Activated CD8-positive, alpha-beta T cell treated with anti-CD3 and anti-CD28 coated beads for 36 hours (primary cell): ENCODE results near the gene PGBD2. TPM values are rescaled to one million over a fixed set of nuclear protein-coding genes. Genes with fewer than 3 reads are reported as not detected.
"Not testable (repeated sequence)": the region's sequence is repeated elsewhere in the genome, so short reads cannot be mapped to it uniquely, and the experiment has no call there.

Source experiments
- ATAC-seq: fragments of 200-7000 bp; cut with Tn5 transposase; one replicate; pipeline ENCODE4 v1.10.0; 2021; ENCODE audit warnings: mild to moderate bottlenecking, moderate library complexity
- CTCF ChIA-PET: fragments of 350-600 bp; sonication (Branson Sonifier 250); formaldehyde crosslinking; loops from one replicate; lab custom pipeline; 2021; ENCODE audit warnings: antibody characterized with exemption; lab: Charles Lee
- POLR2A ChIA-PET: fragments of 350-600 bp; sonication (Branson Sonifier 250); formaldehyde crosslinking; loops from one replicate; lab custom pipeline; 2021; ENCODE audit warnings: antibody characterized with exemption; lab: Charles Lee
- DNase-seq: peaks from one replicate; pipeline ENCODE4 v3.0.0-alpha.2; 2020
- H3K27ac Mint-ChIP-seq: one replicate; pipeline ENCODE4 v1.8.0; 2021; ENCODE audit warnings: mild to moderate bottlenecking, mixed read lengths
- H3K27me3 Mint-ChIP-seq: one replicate; pipeline ENCODE4 v1.8.0; 2021; ENCODE audit warnings: mixed read lengths
- H3K36me3 Mint-ChIP-seq: one replicate; pipeline ENCODE4 v1.8.0; 2021; ENCODE audit warnings: low read depth, mixed read lengths
- H3K4me1 Mint-ChIP-seq: one replicate; pipeline ENCODE4 v1.8.0; 2021; ENCODE audit warnings: low read depth, mixed read lengths
- H3K4me3 Mint-ChIP-seq: one replicate; pipeline ENCODE4 v1.8.0; 2021; ENCODE audit warnings: mild to moderate bottlenecking, moderate library complexity, mixed read lengths
- H3K9me3 Mint-ChIP-seq: one replicate; pipeline ENCODE4 v1.8.0; 2021; ENCODE audit warnings: mixed read lengths
- intact Hi-C: fragments of 100-400 bp; cut with micrococcal nuclease; formaldehyde crosslinking; loops from one replicate; pipeline ENCODE4 v1.10.0; 2022
- total RNA-seq, 2 experiments: library from RNA; stranded (reverse); gene quantifications; one replicate each; pipeline ENCODE4 v1.2.3, GENCODE V29; 2021
- TF ChIP-seq, protein P1 (sequence below): fragments of 200-600 bp; IDR thresholded peaks from one replicate; pipeline ENCODE4 v1.8.0; 2022; ENCODE audit warnings: antibody characterized with exemption, mild to moderate bottlenecking

The PGBD2 gene
- total RNA-seq, 2 experiments from 2014 or later = 3.2 to 3.4 TPM

DNA sequence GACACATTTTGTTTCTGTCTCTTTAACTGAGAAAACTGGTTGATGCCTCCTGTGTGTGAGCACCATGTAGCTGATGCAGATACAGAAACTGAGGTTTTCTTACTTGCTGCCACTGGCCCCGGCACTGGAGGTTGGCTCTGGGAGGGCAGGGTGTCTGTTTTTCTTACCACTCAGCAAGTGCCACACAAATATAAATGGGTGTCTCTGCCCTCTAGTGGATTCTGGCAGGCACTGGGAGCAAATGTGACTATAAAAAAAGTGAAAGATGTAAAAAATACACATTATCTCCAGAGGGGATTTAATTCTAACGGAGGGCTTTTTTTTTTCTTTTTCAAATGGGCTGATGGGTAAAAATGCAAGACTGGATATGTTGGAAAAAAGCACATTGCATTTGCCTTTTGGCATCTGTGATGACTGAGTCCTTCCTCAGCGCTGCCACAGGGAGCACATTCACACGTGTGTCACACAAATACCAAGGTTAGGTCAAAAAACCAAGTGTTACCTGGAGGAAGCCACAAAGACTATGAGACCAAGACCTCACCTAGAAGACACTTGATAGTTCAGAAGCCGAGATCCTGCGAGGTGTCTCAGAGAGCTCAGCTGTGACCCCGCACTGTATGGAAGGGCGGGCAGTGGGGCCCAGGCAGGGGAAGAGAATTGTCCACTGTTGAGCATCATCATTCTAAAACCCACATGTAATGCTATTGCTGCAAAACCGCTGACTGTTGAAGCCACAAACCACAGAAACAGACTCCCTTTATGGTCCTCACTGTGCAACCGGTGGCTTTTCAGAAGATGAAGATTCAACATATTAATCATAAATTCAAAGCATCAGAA, 18.9 kb downstream of the PGBD2 start:
- POLR2A ChIA-PET = no interaction called here
- TF ChIP-seq, protein P1, sequence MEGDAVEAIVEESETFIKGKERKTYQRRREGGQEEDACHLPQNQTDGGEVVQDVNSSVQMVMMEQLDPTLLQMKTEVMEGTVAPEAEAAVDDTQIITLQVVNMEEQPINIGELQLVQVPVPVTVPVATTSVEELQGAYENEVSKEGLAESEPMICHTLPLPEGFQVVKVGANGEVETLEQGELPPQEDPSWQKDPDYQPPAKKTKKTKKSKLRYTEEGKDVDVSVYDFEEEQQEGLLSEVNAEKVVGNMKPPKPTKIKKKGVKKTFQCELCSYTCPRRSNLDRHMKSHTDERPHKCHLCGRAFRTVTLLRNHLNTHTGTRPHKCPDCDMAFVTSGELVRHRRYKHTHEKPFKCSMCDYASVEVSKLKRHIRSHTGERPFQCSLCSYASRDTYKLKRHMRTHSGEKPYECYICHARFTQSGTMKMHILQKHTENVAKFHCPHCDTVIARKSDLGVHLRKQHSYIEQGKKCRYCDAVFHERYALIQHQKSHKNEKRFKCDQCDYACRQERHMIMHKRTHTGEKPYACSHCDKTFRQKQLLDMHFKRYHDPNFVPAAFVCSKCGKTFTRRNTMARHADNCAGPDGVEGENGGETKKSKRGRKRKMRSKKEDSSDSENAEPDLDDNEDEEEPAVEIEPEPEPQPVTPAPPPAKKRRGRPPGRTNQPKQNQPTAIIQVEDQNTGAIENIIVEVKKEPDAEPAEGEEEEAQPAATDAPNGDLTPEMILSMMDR = peak; percentile 84
- DNase-seq (peak; percentile 77), ATAC-seq (peak; percentile 97)
- Mint-ChIP-seq H3K4me1 (peaks cover 24% of the 10 kb centered on the region), H3K4me3 (peak overlapping the region; percentile 6), H3K27me3 (no peaks in the 10 kb centered on the region), H3K36me3 (peaks cover 3% of the 10 kb centered on the region), H3K9me3 (no peaks in the 10 kb centered on the region), H3K27ac (peak overlapping the region; percentile 11)
- intact Hi-C loops = no loop called here
- CTCF ChIA-PET = interaction anchor here (0.7 to 2.0 kb wide), 6 partner anchors 15 to 99 kb away, joined by 3 to 6 read pairs (median 3); partner anchors contain the start of genes PGBD2 and SH3BP5L

GRCh38 chr1:248925859-248926258, 19.8 kb downstream of the PGBD2 start:
- H3K4me1 Mint-ChIP-seq = peaks cover 24% of the 10 kb centered on the region
- DNase-seq, H3K9me3 Mint-ChIP-seq, H3K4me3 Mint-ChIP-seq, intact Hi-C loops, ATAC-seq, H3K36me3 Mint-ChIP-seq, H3K27me3 Mint-ChIP-seq, H3K27ac Mint-ChIP-seq: not testable (repeated sequence)
- ChIA-PET POLR2A (interaction anchor here (0.7 to 1.2 kb wide), 2 partner anchors 70 to 88 kb away, joined by 3 read pairs; partner anchors contain the start of gene ZNF672), CTCF (interaction anchor here (1.0 to 2.0 kb wide), 4 partner anchors 15 to 100 kb away, joined by 3 to 6 read pairs (median 4); partner anchors contain the start of genes PGBD2 and SH3BP5L)

DNA sequence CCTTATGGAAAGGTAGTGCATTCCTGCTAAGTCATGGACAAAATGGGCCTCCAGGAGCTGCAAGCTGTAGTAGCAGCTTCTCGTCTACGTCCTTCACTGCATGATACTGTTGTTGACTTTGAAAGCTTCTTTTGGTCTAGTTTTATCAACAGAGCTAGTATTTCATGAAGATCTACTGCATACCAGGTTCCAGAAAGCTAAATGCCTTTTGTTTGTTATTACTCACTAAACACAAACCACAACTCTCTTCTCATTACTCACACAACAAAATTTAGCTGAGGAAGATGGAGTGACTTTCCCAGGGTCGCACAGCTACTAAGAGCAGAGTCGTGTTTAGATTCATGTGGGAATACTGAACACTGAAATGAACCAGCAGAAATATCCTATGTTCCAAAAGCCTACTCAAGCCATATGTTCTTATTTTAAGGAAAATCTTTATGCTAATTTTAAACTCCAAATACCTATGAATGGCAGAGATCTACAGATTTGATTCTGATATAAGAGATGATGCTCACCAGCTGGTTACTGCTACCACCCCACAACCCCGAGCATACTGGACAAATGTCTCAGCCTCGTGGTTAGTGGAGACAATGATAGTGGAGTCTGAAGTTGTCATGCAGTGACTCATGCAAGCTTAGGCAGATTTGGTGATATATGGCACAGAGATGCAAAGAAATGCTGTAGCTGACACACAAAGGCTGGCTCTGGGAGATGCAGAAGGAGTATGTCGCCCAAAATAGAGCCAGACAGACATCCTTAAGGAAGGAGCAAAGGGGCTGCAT, 20.6 kb downstream of the PGBD2 start:
- Mint-ChIP-seq H3K36me3 (peaks cover 2% of the 10 kb centered on the region), H3K27ac (no peak overlapping the region), H3K27me3 (no peaks in the 10 kb centered on the region), H3K4me1 (peaks cover 24% of the 10 kb centered on the region), H3K4me3 (no peak overlapping the region), H3K9me3 (no peaks in the 10 kb centered on the region)
- peak; percentile 26 for DNase-seq
- TF ChIP-seq, protein P1 = no peak
- POLR2A ChIA-PET = interaction anchor here (0.7 to 1.2 kb wide), 2 partner anchors 70 to 89 kb away, joined by 3 read pairs; partner anchors contain the start of gene ZNF672
- ATAC-seq = no peak
- CTCF ChIA-PET = interaction anchor here (1.0 to 2.0 kb wide), 4 partner anchors 16 to 100 kb away, joined by 3 to 6 read pairs (median 4); partner anchors contain the start of genes PGBD2 and SH3BP5L
- intact Hi-C loops = no loop called here

DNA sequence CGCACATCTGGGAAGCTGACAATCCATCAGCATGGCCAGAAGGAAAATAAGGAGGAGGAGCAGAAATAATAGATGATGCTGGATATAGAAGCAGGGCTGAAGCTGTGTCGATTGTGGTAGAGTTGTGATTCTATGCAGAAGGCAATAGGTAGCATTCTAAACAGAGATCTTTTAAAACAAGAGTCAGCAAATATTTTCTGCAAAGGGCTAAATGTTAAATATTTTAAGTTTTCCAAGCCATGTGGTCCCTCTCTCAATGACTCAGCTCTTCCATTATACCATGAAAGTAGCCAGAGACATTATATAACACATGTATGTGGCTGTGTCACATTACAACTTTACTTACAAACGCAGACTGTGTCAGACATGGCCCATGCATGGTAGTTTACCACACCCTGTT, 21.2 kb downstream of the PGBD2 start:
- H3K27ac Mint-ChIP-seq, DNase-seq, ATAC-seq, POLR2A ChIA-PET, H3K9me3 Mint-ChIP-seq, H3K27me3 Mint-ChIP-seq, H3K36me3 Mint-ChIP-seq, H3K4me3 Mint-ChIP-seq, intact Hi-C loops: not testable (repeated sequence)
- H3K4me1 Mint-ChIP-seq = peaks cover 24% of the 10 kb centered on the region
- CTCF ChIA-PET = interaction anchor here (2.0 kb wide), 1 partner anchor 101 kb away, joined by 6 read pairs; the partner anchor contains the start of gene SH3BP5L

DNA sequence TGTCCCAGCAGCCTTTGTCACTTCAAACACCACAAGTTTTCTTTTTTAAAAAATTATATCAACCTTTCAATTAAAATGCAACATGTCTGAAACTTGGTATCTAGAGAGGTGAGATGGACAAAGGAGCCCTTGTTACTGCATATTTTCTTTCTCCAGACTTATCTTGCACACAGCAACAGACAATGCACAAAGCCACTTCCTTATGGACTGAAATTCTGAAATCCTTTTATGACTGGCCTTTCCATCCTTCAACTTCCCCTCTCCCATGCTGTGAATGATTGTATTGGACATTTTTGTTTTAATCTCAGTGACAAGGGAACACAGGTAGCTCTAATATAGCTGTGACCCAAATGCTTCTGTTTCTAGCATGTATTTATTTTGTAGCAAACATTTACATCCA, 22.1 kb downstream of the PGBD2 start:
- intact Hi-C loops, H3K4me3 Mint-ChIP-seq, ATAC-seq, CTCF ChIA-PET, H3K36me3 Mint-ChIP-seq, POLR2A ChIA-PET, H3K9me3 Mint-ChIP-seq, H3K27ac Mint-ChIP-seq, DNase-seq, H3K27me3 Mint-ChIP-seq: not testable (repeated sequence)
- H3K4me1 Mint-ChIP-seq = peaks cover 24% of the 10 kb centered on the region

DNA sequence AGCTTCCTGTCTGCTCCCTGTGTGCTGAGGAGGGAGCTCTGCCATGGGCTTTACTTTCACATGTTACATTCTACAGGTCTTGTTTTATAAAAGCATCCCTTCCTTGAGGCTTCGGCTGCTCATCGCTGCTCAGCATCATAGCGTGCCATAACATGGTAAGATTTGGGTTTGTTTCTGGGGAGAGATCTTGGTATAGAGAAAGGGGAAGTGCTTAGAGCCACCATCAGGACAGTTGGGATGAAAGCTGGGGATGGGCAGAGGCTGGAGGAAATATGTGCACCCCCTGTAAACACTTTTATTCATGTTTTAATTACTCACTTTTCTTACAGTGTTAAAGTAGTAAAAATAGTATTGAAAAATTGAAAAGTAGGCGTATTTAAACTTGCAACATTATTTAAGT, 24.0 kb downstream of the PGBD2 start:
- H3K4me3 Mint-ChIP-seq, H3K27me3 Mint-ChIP-seq, ATAC-seq, DNase-seq, H3K27ac Mint-ChIP-seq, H3K9me3 Mint-ChIP-seq, POLR2A ChIA-PET, intact Hi-C loops, H3K36me3 Mint-ChIP-seq: not testable (repeated sequence)
- peaks cover 15% of the 10 kb centered on the region for H3K4me1 Mint-ChIP-seq
- CTCF ChIA-PET = interaction anchor here (1.0 kb wide), 1 partner anchor 89 kb away, joined by 4 read pairs; no protein-coding TSS in a partner anchor

DNA sequence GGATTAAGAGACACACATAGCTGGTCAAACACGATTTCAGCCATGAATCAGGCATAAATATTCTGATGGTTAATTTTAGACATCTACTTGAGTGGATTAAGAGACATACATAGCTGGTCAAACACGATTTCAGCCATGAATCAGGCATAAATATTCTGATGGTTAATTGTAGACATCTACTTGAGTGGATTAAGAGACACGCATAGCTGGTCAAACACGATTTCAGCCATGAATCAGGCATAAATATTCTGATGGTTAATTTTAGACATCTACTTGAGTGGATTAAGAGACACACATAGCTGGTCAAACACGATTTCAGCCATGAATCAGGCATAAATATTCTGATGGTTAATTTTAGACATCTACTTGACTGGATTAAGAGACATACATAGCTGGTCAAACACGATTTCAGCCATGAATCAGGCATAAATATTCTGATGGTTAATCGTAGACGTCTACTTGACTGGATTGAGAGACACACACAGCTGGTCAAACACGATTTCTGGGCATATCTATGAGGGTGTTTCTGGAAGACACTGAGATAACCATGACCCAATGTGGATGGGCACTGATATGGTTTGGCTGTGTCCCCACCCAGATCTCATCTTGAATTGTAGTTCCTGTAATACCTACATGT, 32.3 kb downstream of the PGBD2 start:
- H3K36me3 Mint-ChIP-seq, H3K27ac Mint-ChIP-seq, H3K4me3 Mint-ChIP-seq, H3K27me3 Mint-ChIP-seq, intact Hi-C loops, CTCF ChIA-PET, ATAC-seq, DNase-seq, H3K9me3 Mint-ChIP-seq, H3K4me1 Mint-ChIP-seq, POLR2A ChIA-PET: not testable (repeated sequence)

- intact Hi-C loops, H3K27me3 Mint-ChIP-seq, H3K9me3 Mint-ChIP-seq, H3K4me3 Mint-ChIP-seq, H3K4me1 Mint-ChIP-seq, H3K36me3 Mint-ChIP-seq, H3K27ac Mint-ChIP-seq, CTCF ChIA-PET, POLR2A ChIA-PET: not testable (repeated sequence)
- peak; percentile 16 for DNase-seq
- peak; percentile 76 for ATAC-seq
These were observed 38.3 kb downstream of the PGBD2 start for GRCh38 chr1:248944134-248944999.
